Choroid plexus epithelial cell (primary cell): ENCODE measurements around the gene GPR150.
A peak's percentile ranks its signal among the peaks of the same experiment; 100 is the strongest.
"Not testable (repeated sequence)": the region's sequence is repeated elsewhere in the genome, so short reads cannot be mapped to it uniquely, and the experiment has no call there.

ENCODE experiments used
- DNase-seq: peaks from one replicate; pipeline ENCODE4 v3.0.0-alpha.2; 2010; ENCODE audit warnings: low read depth
- H3K4me3 ChIP-seq: 2 replicates; pipeline ENCODE4 v1.5.1; 2011; ENCODE audit warnings: low read depth, mild to moderate bottlenecking, control low read depth, low read length, moderate library complexity
- CTCF ChIP-seq: conservative IDR thresholded peaks from 2 replicates; pipeline ENCODE4 v1.5.1; 2011; ENCODE audit warnings: low read depth, mild to moderate bottlenecking, control low read depth, inconsistent platforms, low read length, moderate library complexity

Gene GPR150

GRCh38 chr5:95641741-95642220 is 21.9 kb downstream of the GPR150 start:
- no peak for TF ChIP-seq CTCF
- DNase-seq: peak; percentile 94
- no peak overlapping the region for H3K4me3 ChIP-seq

GRCh38 chr5:95643152-95643551 is 23.3 kb downstream of the GPR150 start:
- no peak for TF ChIP-seq CTCF
- H3K4me3 ChIP-seq: no peak overlapping the region
- DNase-seq: no peak

GRCh38 chr5:95644351-95645042 is 24.6 kb downstream of the GPR150 start:
- DNase-seq: peak; percentile 84
- TF ChIP-seq CTCF: peak; percentile 86
- H3K4me3 ChIP-seq: no peak overlapping the region

GRCh38 chr5:95646226-95646568 is 26.3 kb downstream of the GPR150 start:
- DNase-seq: not testable (repeated sequence)
- H3K4me3 ChIP-seq: peak overlapping the region; percentile 59

- peak; percentile 99 for DNase-seq
- peak; percentile 37 for TF ChIP-seq CTCF
- peak within 1 kb of the TSS; percentile 59 for H3K4me3 ChIP-seq
These were observed 26.9 kb downstream of the GPR150 start, which contains the start of gene RFESD for GRCh38 chr5:95646569-95647431. Gene RFESD (plus strand): TSS chr5:95646777. CDS start chr5:95652272, 5,495 bp downstream.

- TF ChIP-seq CTCF: no peak
- DNase-seq: peak; percentile 44
- no peak overlapping the region for H3K4me3 ChIP-seq
These were observed 28.3 kb downstream of the GPR150 start for GRCh38 chr5:95647886-95648860.
